Measurements from ENCODE around the gene YARS2. TPM values are rescaled to one million over a fixed set of nuclear protein-coding genes. Genes with fewer than 3 reads are reported as not detected.
"Not testable (repeated sequence)": the region's sequence is repeated elsewhere in the genome, so short reads cannot be mapped to it uniquely, and the experiment has no call there.

YARS2 gene
- total RNA-seq, 1 donor from 2014 or later: 25.3 TPM

DNA sequence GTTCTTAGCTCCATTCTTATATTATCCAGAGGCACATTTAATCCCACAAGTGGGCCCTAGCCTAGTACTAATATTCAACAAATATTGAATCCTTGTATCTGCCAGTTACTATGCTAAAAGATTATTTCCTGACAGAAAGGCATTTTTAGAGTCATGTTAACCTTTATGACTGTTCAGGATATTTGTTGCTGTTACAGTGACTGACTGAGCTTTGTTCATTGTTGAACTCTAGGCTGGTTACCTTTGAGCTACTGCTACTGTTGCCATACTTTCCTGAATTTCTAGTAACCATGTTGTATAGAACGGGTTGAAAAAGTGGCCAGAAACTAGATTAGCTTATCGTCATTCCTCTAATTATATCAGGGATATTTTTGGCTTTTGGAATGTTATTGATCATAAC, 46.8 kb downstream of the YARS2 start:
- H3K27ac Mint-ChIP-seq (ENCODE audit: unreplicated experiment): no peak overlapping the region
- H3K36me3 Mint-ChIP-seq (ENCODE audit: low read depth): peaks cover 5% of the 10 kb centered on the region
- no peaks in the 10 kb centered on the region for H3K9me3 Mint-ChIP-seq
- TF ChIP-seq, protein P1, sequence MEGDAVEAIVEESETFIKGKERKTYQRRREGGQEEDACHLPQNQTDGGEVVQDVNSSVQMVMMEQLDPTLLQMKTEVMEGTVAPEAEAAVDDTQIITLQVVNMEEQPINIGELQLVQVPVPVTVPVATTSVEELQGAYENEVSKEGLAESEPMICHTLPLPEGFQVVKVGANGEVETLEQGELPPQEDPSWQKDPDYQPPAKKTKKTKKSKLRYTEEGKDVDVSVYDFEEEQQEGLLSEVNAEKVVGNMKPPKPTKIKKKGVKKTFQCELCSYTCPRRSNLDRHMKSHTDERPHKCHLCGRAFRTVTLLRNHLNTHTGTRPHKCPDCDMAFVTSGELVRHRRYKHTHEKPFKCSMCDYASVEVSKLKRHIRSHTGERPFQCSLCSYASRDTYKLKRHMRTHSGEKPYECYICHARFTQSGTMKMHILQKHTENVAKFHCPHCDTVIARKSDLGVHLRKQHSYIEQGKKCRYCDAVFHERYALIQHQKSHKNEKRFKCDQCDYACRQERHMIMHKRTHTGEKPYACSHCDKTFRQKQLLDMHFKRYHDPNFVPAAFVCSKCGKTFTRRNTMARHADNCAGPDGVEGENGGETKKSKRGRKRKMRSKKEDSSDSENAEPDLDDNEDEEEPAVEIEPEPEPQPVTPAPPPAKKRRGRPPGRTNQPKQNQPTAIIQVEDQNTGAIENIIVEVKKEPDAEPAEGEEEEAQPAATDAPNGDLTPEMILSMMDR (conservative IDR thresholded peaks at IDR 0.05): no peak
- no peaks in the 10 kb centered on the region for H3K4me1 Mint-ChIP-seq
- no peak for DNase-seq (ENCODE audit: low read depth, low spot score)
- H3K4me3 Mint-ChIP-seq: no peak overlapping the region
- H3K27me3 Mint-ChIP-seq (ENCODE audit: low read depth): no peaks in the 10 kb centered on the region

DNA sequence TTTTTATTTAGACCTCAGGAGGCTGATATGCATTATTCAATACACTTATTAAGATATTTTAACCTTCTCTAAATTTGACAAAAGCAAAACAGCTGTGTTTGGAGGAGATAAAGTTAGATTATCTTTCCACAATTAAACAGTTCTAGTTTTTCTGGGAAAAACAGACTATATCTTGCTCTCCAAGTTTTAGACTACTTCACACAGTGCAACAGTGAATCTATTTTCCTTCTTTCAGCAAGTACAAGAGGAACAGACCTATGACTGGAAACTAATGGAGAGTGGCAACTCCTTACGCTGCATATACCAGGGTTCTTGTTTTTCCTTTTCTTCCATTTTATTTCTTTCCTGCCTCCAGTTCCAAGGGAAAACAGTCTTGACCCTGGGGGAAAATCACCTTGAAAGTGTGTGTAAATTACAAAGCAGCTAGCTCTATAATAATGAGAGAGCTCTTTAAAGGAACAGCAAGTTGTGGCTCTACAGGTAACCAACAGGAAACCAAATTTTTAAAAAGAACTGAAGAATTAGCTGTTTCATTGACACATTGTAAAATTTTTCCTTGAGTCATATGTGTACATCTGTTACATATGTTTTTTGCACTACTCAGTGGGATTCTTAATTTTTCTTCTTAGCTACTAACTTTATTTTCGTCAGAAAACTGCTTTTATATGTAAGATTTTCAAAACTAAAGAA, 49.2 kb downstream of the YARS2 start:
- Mint-ChIP-seq H3K9me3 (no peaks in the 10 kb centered on the region), H3K36me3 (ENCODE audit: low read depth) (peaks cover 2% of the 10 kb centered on the region), H3K4me1 (no peaks in the 10 kb centered on the region), H3K4me3 (no peak overlapping the region), H3K27me3 (ENCODE audit: low read depth) (no peaks in the 10 kb centered on the region), H3K27ac (ENCODE audit: unreplicated experiment) (no peak overlapping the region)
- TF ChIP-seq, protein P1 (conservative IDR thresholded peaks at IDR 0.05): no peak
- no peak for DNase-seq (ENCODE audit: low read depth, low spot score)

DNA sequence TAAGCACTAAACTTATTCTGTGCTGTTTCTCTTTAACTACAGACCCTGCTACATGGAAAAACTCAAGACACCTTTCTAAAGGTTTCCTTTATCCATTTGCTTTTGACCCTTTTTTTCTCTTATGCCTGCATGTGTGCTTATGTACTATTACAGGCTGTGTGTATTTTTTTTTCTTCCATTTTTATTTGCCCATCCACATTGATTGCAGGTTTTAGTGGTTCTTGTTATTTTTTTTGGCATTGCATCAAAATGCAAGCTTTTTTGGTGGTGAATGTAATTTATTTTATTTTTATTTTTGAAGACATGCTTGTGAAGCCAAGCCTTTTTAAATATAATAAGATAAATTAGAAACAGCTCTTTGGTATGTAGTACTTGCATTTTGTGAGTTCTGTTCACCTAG, 49.9 kb downstream of the YARS2 start:
- no peaks in the 10 kb centered on the region for H3K36me3 Mint-ChIP-seq (ENCODE audit: low read depth)
- TF ChIP-seq, protein P1 (conservative IDR thresholded peaks at IDR 0.05): no peak
- H3K9me3 Mint-ChIP-seq: no peaks in the 10 kb centered on the region
- H3K27me3 Mint-ChIP-seq (ENCODE audit: low read depth): no peaks in the 10 kb centered on the region
- H3K4me3 Mint-ChIP-seq: no peak overlapping the region
- no peak for DNase-seq (ENCODE audit: low read depth, low spot score)
- no peak overlapping the region for H3K27ac Mint-ChIP-seq (ENCODE audit: unreplicated experiment)
- no peaks in the 10 kb centered on the region for H3K4me1 Mint-ChIP-seq

GRCh38 chr12:32702946-32703345, 52.8 kb downstream of the YARS2 start:
- Mint-ChIP-seq H3K4me3 (no peak overlapping the region), H3K36me3 (ENCODE audit: low read depth) (no peaks in the 10 kb centered on the region), H3K9me3 (no peaks in the 10 kb centered on the region), H3K4me1 (peaks cover 10% of the 10 kb centered on the region), H3K27me3 (ENCODE audit: low read depth) (no peaks in the 10 kb centered on the region), H3K27ac (ENCODE audit: unreplicated experiment) (no peak overlapping the region)
- TF ChIP-seq, protein P1 (conservative IDR thresholded peaks at IDR 0.05): no peak
- no peak for DNase-seq (ENCODE audit: low read depth, low spot score)

DNA sequence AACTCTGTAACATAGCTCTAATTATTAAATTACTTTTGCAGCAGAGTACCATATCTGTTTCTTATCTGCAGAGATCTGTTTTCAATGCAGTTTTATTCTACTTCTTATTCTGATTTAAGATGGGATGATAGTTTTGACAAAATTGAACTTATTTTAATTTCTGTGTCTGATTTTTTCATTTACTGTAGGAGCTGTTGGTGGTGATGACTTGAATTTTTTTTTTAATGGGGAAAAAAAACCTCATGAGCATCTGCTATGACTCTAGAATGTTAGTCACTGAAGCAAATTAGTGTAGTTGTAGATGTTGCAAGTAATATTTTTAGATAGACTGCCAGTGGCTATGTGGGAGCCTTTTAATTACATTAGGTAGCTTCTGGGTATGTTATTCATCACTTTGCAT, 53.2 kb downstream of the YARS2 start:
- Mint-ChIP-seq H3K27ac (ENCODE audit: unreplicated experiment) (no peak overlapping the region), H3K36me3 (ENCODE audit: low read depth) (no peaks in the 10 kb centered on the region), H3K9me3 (no peaks in the 10 kb centered on the region), H3K4me1 (peaks cover 14% of the 10 kb centered on the region), H3K4me3 (no peak overlapping the region), H3K27me3 (ENCODE audit: low read depth) (no peaks in the 10 kb centered on the region)
- no peak for DNase-seq (ENCODE audit: low read depth, low spot score)
- TF ChIP-seq, protein P1 (conservative IDR thresholded peaks at IDR 0.05): no peak

- not testable (repeated sequence) for H3K9me3 Mint-ChIP-seq; H3K4me3 Mint-ChIP-seq; H3K27me3 Mint-ChIP-seq (ENCODE audit: low read depth); H3K27ac Mint-ChIP-seq (ENCODE audit: unreplicated experiment); DNase-seq (ENCODE audit: low read depth, low spot score)
- peaks cover 15% of the 10 kb centered on the region for H3K36me3 Mint-ChIP-seq (ENCODE audit: low read depth)
- H3K4me1 Mint-ChIP-seq: peaks cover 19% of the 10 kb centered on the region
These were observed 56.3 kb downstream of the YARS2 start for GRCh38 chr12:32699437-32699836.

All from neural crest cell (in vitro differentiated cells).